Measurements from ENCODE around the gene TMX3. TPM values are rescaled to one million over a fixed set of nuclear protein-coding genes. Genes with fewer than 3 reads are reported as not detected.

Gene TMX3
- total RNA-seq, 1 donor from 2014 or later = 64.6 TPM

GRCh38 chr18:68738564-68738963 lies 23.7 kb upstream of the TMX3 start:
- H3K27me3 Mint-ChIP-seq (ENCODE audit: low read depth, unreplicated experiment) = no peaks in the 10 kb centered on the region
- H3K9me3 Mint-ChIP-seq (ENCODE audit: unreplicated experiment) = no peaks in the 10 kb centered on the region
- H3K27ac Mint-ChIP-seq (ENCODE audit: unreplicated experiment) = no peak overlapping the region
- DNase-seq (ENCODE audit: low read depth) (no peak), FAIRE-seq (no peak)
- H3K9me3 ChIP-seq (ENCODE audit: insufficient read depth, low read depth, low read length) = no peaks in the 10 kb centered on the region
- H3K79me2 ChIP-seq (ENCODE audit: insufficient read depth, low read length) = no peaks in the 10 kb centered on the region
- no peaks in the 10 kb centered on the region for H4K20me1 ChIP-seq (ENCODE audit: insufficient read depth, low read length)
- H3K4me2 ChIP-seq (ENCODE audit: low read length) = no peak overlapping the region
- no peaks in the 10 kb centered on the region for H3K36me3 ChIP-seq (ENCODE audit: insufficient read depth, low read length)
- H3K4me3 Mint-ChIP-seq (ENCODE audit: unreplicated experiment) = no peak overlapping the region
- no peak overlapping the region for H2AFZ ChIP-seq (ENCODE audit: low read depth, low read length)
- no peak overlapping the region for H3K9ac ChIP-seq (ENCODE audit: low read length)
- no peaks in the 10 kb centered on the region for H3K4me1 Mint-ChIP-seq (ENCODE audit: low read depth, unreplicated experiment)
- no peaks in the 10 kb centered on the region for H3K27me3 ChIP-seq (ENCODE audit: insufficient read depth, low read length)
- H3K36me3 Mint-ChIP-seq (ENCODE audit: low read depth, unreplicated experiment) = no peaks in the 10 kb centered on the region
- H3K4me1 ChIP-seq (ENCODE audit: insufficient read depth, low read length) = peaks cover 5% of the 10 kb centered on the region
- H3K4me3 ChIP-seq (ENCODE audit: insufficient read depth, low read depth, low read length) = no peak overlapping the region
- no peak for TF ChIP-seq EZH2 (IDR thresholded peaks at IDR 0.05; ENCODE audit: insufficient read depth, low read length)
- TF ChIP-seq CTCF (IDR thresholded peaks at IDR 0.05; ENCODE audit: insufficient read depth, low read depth, low read length) = no peak
- no peak overlapping the region for H3K27ac ChIP-seq (ENCODE audit: low read depth, low read length)

DNA sequence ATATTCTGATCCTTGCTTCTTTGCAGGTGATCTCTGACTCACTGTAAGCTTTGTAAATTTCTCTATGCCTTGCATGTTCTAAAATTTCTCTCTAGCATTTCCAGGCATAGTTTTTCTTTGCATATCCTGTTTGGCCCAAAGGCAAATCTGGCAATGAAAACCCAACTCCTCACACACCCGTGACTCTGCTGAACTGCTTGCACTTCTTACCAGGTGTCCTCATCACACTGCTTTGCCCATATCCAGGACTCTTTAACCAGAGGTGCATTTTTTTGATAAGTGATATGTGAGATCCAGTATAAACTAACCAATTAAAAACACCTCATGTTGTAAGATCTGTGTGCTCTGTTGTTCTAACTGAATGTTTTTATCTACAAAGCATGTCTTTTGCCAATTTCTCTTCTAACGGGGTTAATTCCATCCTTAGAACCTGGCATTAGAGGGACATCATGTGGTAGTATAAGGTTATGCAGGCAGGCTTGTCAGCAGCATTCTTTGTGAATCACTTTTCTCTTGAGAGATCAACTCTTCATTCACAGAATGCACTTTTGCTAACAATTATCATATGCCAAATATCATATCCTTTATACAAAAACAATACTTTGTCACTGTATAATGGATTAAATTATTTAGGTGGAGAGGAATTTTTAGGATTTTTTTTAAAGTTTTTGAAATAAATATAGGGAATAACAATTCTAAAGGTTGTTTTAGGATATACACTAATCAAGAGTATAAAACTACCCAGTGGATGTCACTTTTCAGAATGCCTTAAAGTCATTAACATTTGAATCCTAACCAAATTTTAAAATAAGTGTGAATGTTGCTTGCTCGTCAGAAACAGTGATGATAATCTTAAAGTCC lies 20.8 kb upstream of the TMX3 start:
- no peaks in the 10 kb centered on the region for H3K27me3 Mint-ChIP-seq (ENCODE audit: low read depth, unreplicated experiment)
- Histone ChIP-seq H3K9ac (ENCODE audit: low read length) (no peak overlapping the region), H3K79me2 (ENCODE audit: insufficient read depth, low read length) (no peaks in the 10 kb centered on the region), H3K4me2 (ENCODE audit: low read length) (peak overlapping the region; percentile 36), H3K36me3 (ENCODE audit: insufficient read depth, low read length) (no peaks in the 10 kb centered on the region), H3K4me3 (ENCODE audit: insufficient read depth, low read depth, low read length) (no peak overlapping the region), H3K4me1 (ENCODE audit: insufficient read depth, low read length) (peaks cover 5% of the 10 kb centered on the region), H4K20me1 (ENCODE audit: insufficient read depth, low read length) (no peaks in the 10 kb centered on the region), H3K27ac (ENCODE audit: low read depth, low read length) (no peak overlapping the region), H2AFZ (ENCODE audit: low read depth, low read length) (no peak overlapping the region), H3K27me3 (ENCODE audit: insufficient read depth, low read length) (no peaks in the 10 kb centered on the region), H3K9me3 (ENCODE audit: insufficient read depth, low read depth, low read length) (no peaks in the 10 kb centered on the region)
- no peaks in the 10 kb centered on the region for H3K4me1 Mint-ChIP-seq (ENCODE audit: low read depth, unreplicated experiment)
- H3K36me3 Mint-ChIP-seq (ENCODE audit: low read depth, unreplicated experiment) = no peaks in the 10 kb centered on the region
- TF ChIP-seq EZH2 (IDR thresholded peaks at IDR 0.05; ENCODE audit: insufficient read depth, low read length) = no peak
- TF ChIP-seq CTCF (IDR thresholded peaks at IDR 0.05; ENCODE audit: insufficient read depth, low read depth, low read length) = peak; percentile 93
- FAIRE-seq (peak; percentile 96), DNase-seq (ENCODE audit: low read depth) (peak; percentile 50)
- no peak overlapping the region for H3K4me3 Mint-ChIP-seq (ENCODE audit: unreplicated experiment)
- H3K9me3 Mint-ChIP-seq (ENCODE audit: unreplicated experiment) = no peaks in the 10 kb centered on the region
- no peak overlapping the region for H3K27ac Mint-ChIP-seq (ENCODE audit: unreplicated experiment)

DNA sequence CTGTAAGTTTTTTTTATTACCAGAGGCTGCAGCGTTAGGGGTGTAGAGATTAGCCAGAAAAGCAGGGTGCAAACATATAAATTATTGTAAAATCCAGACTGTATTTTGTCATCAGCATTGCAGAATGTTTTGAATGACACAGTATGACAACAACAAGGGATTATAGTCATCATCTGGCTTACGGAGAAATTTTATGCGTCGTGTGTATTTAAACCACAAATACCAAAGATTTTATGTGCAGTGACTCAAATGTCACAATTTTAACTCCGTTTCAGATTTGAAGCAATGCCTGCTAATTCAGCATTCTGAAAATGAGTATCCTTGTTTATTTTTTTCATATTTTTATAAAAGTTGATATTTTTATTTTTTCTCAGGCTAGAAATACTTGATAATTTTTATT lies 19.4 kb upstream of the TMX3 start:
- Mint-ChIP-seq H3K36me3 (ENCODE audit: low read depth, unreplicated experiment) (no peaks in the 10 kb centered on the region), H3K4me1 (ENCODE audit: low read depth, unreplicated experiment) (no peaks in the 10 kb centered on the region), H3K9me3 (ENCODE audit: unreplicated experiment) (no peaks in the 10 kb centered on the region), H3K27ac (ENCODE audit: unreplicated experiment) (no peak overlapping the region), H3K4me3 (ENCODE audit: unreplicated experiment) (no peak overlapping the region), H3K27me3 (ENCODE audit: low read depth, unreplicated experiment) (no peaks in the 10 kb centered on the region)
- H3K79me2 ChIP-seq (ENCODE audit: insufficient read depth, low read length) = no peaks in the 10 kb centered on the region
- no peaks in the 10 kb centered on the region for H4K20me1 ChIP-seq (ENCODE audit: insufficient read depth, low read length)
- DNase-seq (ENCODE audit: low read depth) (peak; percentile 43), FAIRE-seq (peak; percentile 32)
- H2AFZ ChIP-seq (ENCODE audit: low read depth, low read length) = no peak overlapping the region
- peaks cover 5% of the 10 kb centered on the region for H3K4me1 ChIP-seq (ENCODE audit: insufficient read depth, low read length)
- no peak overlapping the region for H3K4me3 ChIP-seq (ENCODE audit: insufficient read depth, low read depth, low read length)
- no peak overlapping the region for H3K9ac ChIP-seq (ENCODE audit: low read length)
- no peaks in the 10 kb centered on the region for H3K36me3 ChIP-seq (ENCODE audit: insufficient read depth, low read length)
- TF ChIP-seq EZH2 (IDR thresholded peaks at IDR 0.05; ENCODE audit: insufficient read depth, low read length) (no peak), CTCF (IDR thresholded peaks at IDR 0.05; ENCODE audit: insufficient read depth, low read depth, low read length) (no peak)
- H3K4me2 ChIP-seq (ENCODE audit: low read length) = peak overlapping the region; percentile 40
- H3K27ac ChIP-seq (ENCODE audit: low read depth, low read length) = no peak overlapping the region
- no peaks in the 10 kb centered on the region for H3K9me3 ChIP-seq (ENCODE audit: insufficient read depth, low read depth, low read length)
- no peaks in the 10 kb centered on the region for H3K27me3 ChIP-seq (ENCODE audit: insufficient read depth, low read length)

Data from astrocyte (in vitro differentiated cells and primary cell).